Stimulated activated CD8-positive, alpha-beta memory T cell treated with anti-CD3 and anti-CD28 coated beads, Interleukin-7, amount 100 ng/mL, for 24 hours (primary cell): ENCODE results near the gene CXXC4.

Experiments used
- DNase-seq: peaks from one replicate; pipeline ENCODE4 v3.0.0-alpha.2; 2020; ENCODE audit warnings: low read depth

The CXXC4 gene

GRCh38 chr4:104494822-104495559, at the start of gene CXXC4:
TSS of gene CXXC4 (minus strand) at chr4:104494894. CDS start at chr4:104491802, 3,092 bp downstream.
- DNase-seq = no peak

GRCh38 chr4:104533156-104533555, 38.5 kb upstream of the CXXC4 start:
- DNase-seq = no peak

DNA sequence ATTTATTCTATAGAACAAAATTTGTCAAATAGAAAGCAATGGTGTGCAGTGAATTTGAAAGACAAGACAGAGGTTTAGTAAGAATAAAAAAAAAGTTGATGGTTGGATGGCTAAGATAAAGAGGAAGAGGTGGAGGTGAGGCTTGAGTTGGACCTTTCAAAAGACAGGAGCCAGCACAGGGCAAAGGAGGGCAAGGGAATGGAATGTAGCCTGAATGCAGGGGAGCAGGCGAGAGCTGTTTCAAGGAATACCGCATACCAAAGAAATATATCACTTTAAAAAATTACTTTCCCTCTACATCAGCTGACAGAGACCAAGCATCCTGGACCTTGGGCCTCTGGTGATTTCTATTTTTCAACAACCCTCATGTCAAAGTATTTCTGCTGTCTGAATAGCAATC, 38.0 kb upstream of the CXXC4 start:
- no peak for DNase-seq

DNA sequence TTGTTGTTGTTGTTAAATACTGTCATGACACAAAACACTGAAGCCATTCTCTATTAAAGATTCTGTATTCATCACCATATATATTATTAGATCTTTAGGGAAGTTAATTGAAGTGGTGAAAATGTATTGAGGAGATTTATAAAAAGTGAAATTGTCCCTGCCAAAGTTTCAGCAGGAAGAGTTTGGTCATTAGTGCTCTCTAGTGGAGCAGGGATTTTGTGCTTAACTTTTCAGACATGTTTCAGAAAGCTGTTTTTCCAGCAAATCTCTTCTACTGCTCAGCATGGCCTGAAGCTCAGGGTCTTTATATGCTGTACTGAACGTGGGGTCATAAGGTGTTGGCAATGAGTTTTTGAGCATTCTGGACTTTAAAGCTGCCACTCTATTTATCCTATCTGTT, 36.7 kb upstream of the CXXC4 start:
- no peak for DNase-seq

DNA sequence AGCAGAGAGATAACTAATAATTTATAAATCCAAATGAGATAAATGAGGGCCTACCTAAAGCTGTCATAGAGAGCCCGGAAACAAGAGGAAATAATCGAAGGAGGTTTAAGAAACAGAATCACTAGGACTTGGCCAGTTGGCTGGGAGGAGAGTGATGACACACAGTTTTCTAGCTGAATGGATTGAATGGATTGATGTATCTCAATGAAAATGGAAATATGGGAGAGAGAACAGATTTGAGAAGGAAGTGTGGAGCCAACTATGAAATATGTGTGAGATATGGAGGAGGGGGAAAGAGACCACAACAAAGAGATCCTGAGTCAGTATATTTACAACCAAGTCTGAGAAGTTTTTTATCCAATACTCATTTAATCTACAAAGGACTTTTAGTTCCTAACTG, 35.7 kb upstream of the CXXC4 start:
- no peak for DNase-seq

GRCh38 chr4:104524591-104524990, 29.9 kb upstream of the CXXC4 start:
- no peak for DNase-seq

GRCh38 chr4:104524026-104524425, 29.3 kb upstream of the CXXC4 start:
- DNase-seq = no peak

DNA sequence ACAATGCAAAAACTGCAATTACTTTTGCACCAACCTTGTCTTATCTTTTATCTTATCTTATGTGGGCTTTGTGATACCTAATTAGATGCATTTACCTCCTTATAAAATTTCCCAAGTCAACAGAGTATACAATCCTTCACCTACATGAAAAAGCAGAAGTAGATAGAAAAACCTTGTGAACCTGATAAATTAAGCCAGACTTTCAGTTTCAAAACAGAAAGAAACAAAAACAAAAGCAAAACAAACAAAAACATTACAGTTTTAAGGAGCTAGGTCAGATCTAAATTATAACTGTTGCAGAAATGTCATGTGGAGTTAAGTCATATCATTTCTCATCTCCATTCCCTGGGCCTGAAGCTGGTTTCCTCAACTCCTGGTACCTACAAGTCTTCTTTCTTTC, 24.9 kb upstream of the CXXC4 start:
- DNase-seq = no peak

DNA sequence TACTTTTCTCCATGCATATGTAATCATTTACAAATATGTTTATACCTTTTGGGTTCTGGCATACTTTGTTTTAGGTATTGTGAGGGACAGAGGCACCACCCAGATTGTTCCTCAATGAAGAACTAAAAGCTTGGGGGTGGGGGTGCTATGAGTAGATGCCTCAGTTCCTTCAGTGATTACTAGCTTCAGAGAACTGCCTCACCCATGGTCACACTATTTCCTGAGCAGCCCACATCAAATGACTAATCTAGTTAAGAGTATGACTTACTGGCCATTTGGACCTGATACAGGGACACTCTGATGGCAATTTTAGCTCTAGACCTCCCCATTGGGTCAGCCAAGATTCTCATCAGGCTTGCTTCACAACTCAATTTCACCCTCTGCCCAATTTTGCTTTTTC, 22.2 kb upstream of the CXXC4 start:
- no peak for DNase-seq

DNA sequence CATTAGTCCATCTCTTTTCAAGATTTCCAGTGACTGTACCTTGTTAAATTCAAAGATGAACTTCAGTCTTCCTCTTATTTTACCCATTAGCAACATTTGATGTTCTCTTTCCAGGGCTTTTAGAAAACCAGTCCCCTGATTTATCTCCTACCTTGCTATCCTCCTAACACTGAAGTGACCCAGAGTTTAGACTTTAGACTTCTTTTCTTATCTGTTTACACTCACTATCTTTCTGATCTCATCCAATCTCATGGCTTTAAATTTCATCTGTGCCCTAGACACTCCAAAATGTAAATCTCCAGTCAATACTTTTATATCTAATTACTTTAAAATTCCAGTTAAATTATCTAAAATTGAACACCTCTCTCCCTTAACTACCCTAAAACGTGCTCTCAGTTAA, 13.5 kb upstream of the CXXC4 start:
- DNase-seq = no peak

DNA sequence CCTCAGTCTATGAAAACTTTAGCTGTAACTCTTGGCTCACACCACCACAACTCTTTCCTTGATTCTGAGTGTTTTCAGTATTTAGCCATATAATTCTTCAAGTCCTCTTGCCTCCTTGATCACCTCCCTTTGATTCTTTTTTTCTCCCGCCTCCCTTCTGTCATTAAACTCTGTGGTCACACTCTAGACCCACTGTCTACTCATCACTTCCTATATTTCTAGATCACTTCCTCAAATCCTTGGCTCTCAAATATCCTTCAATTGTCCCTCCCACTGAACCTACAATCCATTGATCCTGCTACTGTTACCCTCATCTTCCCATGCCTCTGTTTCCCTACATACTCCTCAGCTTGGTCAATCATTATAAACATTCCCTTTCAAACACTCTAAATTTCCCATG, 12.4 kb upstream of the CXXC4 start:
- no peak for DNase-seq

- DNase-seq = no peak
Measured at GRCh38 chr4:104504536-104504935, 9.8 kb upstream of the CXXC4 start.

- no peak for DNase-seq
Measured at GRCh38 chr4:104502471-104502870, 7.8 kb upstream of the CXXC4 start.

DNA sequence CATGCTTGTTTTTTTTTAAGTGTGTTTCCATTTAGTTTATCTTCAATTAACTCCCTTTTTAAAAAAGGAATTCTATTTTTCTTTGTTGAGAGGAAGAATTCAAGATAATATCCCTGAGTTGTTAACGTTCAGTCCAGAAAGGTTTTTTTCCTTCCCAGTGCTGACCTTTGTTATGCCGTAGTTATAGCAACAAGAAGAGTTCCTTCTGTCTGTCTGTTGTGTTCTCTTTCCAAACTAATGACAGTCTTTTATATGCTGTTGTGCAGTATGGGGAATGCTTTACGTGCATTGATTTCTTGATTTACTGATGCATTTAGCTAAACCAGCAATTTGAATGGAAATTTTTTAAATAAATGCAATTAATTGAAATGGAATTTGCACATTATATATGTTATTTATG, 6.6 kb upstream of the CXXC4 start:
- DNase-seq = no peak

DNA sequence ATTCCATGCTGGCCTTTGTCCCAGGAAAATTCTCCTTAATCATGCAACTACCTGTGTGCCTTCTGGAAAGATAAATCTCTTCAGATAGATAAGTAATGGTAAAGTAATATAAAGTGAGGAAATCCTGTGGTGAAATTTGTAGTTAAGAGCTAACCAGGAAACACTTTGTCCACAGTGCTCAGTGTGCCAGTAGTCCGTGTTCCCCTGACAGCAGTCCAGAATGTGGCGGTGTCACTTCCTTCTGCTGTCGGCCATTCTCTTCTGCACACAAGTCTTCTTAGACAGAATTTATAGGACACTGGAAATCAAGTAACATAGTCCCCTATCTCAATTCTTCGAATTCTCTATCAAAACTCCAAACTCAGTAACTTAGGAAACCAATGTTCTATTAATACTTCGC, 5.7 kb upstream of the CXXC4 start:
- no peak for DNase-seq

DNA sequence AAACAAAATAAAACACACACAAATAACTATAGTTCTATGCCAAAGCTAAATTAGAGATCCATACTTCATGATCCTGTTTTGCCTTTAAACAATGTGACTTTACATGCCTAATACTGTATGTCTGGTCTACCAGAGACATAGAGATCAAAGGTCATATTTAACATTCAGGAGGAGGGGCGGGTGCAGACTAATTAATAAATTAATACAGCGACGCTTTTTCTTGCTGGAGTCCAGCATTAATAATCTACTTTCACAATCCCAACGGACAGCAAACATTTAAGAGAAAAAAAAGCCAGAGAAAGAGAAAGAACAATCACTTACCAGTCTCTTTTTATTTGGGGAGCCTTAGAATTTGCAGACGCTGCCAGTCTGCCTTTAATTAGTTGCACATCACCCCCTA, 509 bp downstream of the CXXC4 start:
- DNase-seq = no peak

GRCh38 chr4:104493081-104493831, 1.4 kb downstream of the CXXC4 start:
- no peak for DNase-seq

DNA sequence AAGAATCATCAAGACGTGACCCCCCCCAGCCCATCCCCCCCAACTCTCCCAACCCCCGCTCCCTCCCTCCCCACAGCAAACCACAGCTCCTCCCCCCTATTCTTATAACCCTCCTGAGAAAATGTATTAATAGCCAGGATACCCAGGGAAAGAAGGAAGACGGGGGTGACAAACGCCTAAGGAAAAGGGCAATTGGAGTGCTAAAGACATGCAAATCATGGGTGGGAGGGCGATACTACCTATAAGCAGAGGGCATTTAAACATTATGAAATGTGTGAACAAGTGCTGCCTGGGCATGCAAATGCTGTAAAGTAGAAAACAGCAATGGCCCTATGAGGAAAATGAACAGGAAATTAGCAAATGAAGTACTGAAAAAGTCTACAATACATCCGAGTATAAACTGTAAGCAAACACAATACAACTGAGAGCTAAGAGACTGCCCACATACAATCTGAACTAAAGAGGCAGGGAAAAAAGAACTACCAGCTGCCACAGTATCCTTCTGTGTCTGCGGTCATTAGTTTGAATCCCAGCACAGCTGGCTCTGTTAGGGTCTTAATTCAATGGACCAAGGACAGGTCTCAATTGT, 2.4 kb downstream of the CXXC4 start:
- no peak for DNase-seq

DNA sequence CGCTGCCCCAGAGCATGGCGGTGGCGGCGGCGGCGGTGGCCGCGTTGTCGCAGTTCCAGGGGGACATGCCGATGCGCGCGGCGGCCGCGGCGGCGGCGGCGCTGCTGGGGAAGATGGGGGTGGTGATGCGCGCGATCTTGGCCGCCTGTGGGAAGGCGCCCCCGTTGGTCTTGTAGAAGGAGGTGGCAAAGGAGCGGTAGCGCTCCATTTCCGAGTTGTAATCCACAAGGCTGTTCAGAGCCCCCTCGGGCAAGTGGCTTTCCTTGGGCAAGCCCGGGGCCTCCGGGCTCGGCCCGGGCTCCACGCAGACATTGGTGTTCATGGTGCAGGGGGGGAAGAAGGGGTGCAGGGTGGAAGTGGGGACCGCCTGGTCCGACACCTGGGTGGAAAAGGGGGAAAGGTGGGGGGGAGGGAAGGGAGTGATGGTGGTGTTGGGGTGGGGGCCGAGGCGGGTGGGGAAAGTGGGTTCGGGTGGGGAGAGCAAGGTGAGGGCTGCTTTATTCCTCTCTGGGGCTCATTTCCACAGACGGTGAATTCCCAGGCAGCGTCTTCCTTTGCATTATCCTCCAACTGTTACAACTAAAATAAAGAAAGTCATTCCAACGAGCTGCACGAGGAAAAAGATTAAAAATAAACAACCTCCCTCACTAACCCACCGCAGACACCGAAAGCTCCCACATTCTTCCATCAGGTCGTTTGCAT, 3.1 kb downstream of the CXXC4 start:
- DNase-seq = no peak

- no peak for DNase-seq
Measured at GRCh38 chr4:104490770-104491480, 3.8 kb downstream of the CXXC4 start.

DNA sequence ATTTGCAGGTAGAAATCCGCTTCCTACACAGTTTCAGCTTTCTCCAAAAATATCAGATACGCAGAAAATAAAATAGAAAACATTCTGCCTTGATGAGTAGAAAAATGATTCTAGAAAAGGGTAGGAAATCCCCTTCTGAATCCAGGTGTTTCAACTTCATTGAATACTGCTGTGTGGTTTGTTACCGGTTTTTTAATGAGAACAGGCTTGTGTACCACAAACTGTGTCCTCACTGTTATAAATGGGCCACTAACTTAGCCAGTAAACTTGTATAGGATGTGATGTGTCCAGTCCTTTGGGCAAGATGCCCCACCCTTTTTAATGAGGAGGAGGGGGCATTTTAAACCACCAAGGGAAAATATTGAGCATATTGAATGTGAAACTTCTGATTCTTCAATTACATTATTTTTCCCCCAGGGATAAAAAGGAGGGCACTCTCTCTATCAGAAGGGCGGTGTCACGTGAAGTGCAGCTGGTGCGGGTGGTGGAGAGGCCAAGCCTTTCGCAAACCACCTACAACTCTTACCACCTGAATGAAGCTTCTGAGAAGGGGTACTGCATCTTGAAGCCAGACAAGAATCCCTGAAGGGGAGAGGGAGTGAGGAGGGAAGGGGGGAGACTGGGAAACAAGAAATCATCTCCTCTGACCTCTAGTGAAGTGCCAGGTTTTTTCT, 4.5 kb downstream of the CXXC4 start:
- no peak for DNase-seq

DNA sequence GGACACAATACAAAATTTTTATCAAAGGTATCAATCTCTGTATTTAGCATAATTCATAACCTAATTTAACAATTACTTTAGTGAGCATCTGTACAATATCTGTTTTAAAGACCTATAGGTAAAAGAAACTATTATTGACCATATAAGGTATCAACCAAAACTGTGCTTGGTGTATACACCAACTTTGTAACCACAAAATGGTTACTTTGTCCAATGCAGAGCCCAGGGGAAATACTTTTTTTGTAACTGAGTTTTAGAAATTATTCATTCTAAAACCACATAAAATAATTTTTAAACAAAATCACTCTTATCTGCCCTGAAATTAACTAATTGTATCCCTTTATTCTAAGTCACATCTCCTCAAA, 5.0 kb downstream of the CXXC4 start:
- DNase-seq = no peak
